K562 treated with DMSO at 1 percent for 4 hours (cell line): ENCODE measurements around the gene ATL1. TPM values are rescaled to one million over a fixed set of nuclear protein-coding genes. Genes with fewer than 3 reads are reported as not detected.

Experiments
- total RNA-seq: library from RNA; unstranded; fragments of 300-600 nt; gene quantifications from 2 replicates; pipeline ENCODE4 v1.2.3, GENCODE V29; 2022; ENCODE audit not compliant: insufficient read depth

The ATL1 gene
- not detected in 2 replicates for total RNA-seq

DNA sequence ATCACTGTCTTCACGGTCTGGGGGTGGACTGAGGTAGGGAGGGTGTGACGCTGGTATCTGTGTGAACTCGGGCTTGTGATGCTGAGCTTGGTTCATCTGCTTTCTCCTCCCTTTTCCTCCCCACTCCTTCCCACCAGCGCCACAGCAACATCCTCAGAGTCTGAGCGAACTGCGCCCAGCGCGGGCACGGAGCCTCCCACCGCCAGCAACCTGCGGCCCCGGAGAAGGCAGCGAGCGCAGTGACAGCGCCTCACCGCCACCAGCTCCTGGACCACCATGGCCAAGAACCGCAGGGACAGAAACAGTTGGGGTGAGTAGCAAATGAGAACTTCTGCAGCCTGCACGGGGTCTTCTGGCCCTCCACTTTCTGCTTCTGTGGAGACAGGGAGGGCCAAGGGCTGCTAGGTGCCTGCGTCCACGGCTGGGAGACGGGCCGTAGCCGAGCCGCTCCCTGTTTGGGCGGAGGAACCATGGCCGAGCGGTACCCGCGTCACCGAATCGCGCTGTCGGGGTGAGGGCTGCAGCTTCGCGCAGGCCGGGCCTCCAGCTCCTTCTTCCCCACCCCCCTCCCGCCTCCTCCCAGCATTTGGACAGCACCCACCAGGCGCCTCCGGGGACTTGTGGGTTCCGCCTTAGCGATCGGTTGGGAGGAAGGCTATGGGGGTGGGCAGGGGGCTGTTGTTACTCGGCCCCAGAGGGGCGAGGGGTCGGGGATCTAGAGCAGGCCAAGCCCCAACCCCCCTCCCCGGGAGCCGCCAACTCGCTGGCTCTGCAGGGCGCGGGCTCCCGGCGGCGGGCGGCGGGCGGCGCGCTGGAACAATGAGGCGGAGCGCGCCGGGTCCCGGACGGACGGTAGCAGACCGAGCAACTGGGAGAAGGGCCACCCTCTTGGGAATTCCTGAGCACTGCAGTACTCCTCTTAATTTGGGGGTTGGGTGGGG is at the start of gene ATL1:
Gene ATL1, plus strand, starts transcription at position 156 of the 941 bp plus-strand sequence. Its CDS starts 121 bp downstream, at position 277.

DNA sequence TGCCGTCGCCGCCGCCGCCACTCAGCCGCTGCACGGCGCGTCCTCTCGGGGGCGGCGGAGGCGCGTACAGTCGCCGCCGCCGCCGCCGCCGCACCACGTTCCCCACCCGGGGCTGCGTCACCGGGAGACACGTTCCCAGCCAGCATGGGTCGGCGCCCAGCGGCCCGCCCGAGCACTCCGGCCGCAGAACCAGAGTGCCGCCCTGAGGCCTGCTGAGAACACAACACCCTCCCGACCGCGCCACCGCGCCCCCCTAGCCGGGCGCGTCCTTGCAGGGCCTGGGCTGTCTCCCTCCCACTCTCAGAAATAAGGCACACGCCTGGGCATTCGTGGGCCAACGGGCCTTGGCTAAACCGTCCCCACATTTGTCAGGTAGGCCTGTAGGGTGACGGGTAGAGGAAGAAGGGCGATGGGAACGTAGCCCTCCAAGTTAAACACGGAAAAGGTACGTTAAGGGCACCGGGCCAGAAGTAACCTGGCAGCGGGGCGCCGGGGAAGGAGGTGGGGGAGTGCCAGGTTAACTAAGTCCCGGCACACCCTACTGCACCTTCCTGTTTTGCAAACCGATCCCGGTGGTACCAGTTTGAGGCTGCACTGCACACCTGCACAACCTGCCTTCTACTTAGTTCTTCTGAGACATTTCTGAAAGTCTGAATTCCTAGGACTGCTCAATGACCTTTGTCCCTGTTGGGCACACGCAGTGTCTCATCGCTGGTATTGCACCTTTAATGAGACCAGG is 27.3 kb upstream of the ATL1 start, which contains the start of gene MAP4K5:
Gene MAP4K5, minus strand, starts transcription at position 68 of the 739 bp plus-strand sequence. CDS start 520 bp downstream, outside the sequence.

DNA sequence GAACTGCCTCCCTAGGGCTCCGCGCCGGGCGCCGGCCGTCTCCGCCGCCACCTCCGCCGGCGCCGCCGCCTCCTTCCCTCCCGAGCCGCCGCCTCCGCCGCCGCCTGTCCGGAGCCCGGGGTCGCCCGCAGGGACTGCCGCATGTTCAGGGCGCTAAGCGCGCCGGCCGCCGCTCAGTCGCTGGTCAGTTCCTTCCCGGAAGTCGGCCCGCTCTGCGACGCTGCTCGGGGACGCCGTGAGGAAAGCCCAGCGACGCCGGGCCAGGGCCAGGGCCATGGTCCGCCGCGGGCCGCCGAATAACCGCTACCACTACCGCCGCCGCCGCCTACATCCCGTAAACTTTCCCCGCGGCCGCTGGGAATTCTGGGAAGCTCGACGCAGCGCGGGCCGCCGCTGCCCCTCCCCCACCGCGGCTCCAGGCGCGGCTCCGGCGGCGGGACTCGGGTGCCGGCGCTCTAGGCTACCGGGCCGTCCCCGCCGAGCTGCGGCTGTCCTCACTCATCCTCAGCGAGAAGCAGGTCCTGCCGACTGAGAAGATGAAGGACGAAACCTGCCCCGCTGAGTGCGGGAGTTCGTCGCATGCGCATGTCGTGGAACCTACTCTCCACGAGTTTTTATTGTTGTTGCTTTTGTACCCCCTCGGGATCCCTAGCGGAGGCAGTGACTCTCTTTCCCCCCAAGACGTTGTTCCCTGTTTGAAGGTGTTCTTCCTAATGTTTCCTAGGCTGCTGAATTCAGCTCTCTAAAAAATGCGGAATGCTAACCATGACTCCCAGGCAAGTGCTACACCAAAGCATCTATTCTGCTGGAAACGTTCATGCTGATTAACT is 108.3 kb downstream of the ATL1 start, which contains the start of gene SAV1:
Gene SAV1, minus strand, starts transcription at position 311 of the 830 bp plus-strand sequence. CDS start 339 bp downstream, outside the sequence.

Other genes with a start within 250 kb of the ATL1 start
- 5.2 and 14.0 TPM in 2 replicates for gene L2HGDH, start 247.9 kb upstream of the ATL1 start, total RNA-seq
- gene DMAC2L, start 247.8 kb upstream of the ATL1 start, total RNA-seq = 4.0 and 8.2 TPM in 2 replicates
- gene CDKL1, start 163.3 kb upstream of the ATL1 start, total RNA-seq = not detected in 2 replicates
- 19.3 and 22.3 TPM in 2 replicates for gene MAP4K5, start 27.6 kb upstream of the ATL1 start, total RNA-seq
- 11.0 and 13.8 TPM in 2 replicates for gene SAV1, start 108.2 kb downstream of the ATL1 start, total RNA-seq